ENCODE measurements around the gene NPY.

DNA sequence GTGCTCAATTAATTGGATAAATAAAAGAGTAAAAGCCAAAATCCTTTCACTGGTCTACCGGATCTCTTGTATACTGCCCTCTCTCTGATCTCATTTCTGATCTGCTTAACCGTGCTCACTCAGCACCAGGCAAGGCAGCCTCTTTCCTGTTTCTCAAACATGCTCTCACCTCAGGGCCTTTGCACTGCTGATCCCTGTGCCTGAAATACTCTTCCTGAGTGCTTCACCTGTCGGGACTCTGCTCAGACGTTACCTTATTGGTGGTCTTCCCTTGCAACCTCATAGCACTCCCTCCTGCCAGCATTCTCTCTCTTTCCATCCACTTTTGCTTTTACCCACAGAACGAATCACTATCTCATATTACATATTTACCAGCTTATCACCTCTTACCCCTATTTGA, 55.6 kb downstream of the NPY start:
- TF ChIP-seq POLR2A (IDR thresholded peaks at IDR 0.05) = no peak
- TF ChIP-seq, protein P1, sequence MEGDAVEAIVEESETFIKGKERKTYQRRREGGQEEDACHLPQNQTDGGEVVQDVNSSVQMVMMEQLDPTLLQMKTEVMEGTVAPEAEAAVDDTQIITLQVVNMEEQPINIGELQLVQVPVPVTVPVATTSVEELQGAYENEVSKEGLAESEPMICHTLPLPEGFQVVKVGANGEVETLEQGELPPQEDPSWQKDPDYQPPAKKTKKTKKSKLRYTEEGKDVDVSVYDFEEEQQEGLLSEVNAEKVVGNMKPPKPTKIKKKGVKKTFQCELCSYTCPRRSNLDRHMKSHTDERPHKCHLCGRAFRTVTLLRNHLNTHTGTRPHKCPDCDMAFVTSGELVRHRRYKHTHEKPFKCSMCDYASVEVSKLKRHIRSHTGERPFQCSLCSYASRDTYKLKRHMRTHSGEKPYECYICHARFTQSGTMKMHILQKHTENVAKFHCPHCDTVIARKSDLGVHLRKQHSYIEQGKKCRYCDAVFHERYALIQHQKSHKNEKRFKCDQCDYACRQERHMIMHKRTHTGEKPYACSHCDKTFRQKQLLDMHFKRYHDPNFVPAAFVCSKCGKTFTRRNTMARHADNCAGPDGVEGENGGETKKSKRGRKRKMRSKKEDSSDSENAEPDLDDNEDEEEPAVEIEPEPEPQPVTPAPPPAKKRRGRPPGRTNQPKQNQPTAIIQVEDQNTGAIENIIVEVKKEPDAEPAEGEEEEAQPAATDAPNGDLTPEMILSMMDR (IDR thresholded peaks at IDR 0.05) = no peak
